HG03060 (cell line): Measurements from ENCODE around the gene CAMTA1.
"Not testable (repeated sequence)": the region's sequence is repeated elsewhere in the genome, so short reads cannot be mapped to it uniquely, and the experiment has no call there.

Experiments used
- ATAC-seq: cut with Tn5 transposase; IDR thresholded peaks from one replicate; pipeline ENCODE4 v1.9.1; 2021; ENCODE audit warnings: low read depth, moderate number of reproducible peaks; ENCODE audit not compliant: unreplicated experiment

The CAMTA1 gene

DNA sequence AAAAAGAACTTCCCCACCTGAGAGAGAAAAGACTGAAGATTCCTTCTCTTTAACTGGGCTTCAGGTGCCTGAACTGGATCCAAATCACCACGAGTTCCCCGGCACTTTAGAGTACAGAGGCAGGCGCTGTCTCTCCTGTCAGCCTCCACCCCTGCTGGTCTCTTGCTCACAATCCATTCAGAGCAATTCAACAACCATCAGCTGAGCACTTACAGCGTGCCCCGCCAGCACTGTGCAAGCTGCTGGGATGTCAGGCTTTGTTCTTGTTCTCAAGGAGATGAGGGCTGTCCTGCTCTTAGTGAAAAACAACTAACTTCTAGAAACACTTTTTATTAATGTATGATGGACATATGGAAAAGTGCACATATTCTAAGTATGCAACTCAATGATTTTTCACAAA, 917.1 kb downstream of the CAMTA1 start:
- no peak for ATAC-seq

DNA sequence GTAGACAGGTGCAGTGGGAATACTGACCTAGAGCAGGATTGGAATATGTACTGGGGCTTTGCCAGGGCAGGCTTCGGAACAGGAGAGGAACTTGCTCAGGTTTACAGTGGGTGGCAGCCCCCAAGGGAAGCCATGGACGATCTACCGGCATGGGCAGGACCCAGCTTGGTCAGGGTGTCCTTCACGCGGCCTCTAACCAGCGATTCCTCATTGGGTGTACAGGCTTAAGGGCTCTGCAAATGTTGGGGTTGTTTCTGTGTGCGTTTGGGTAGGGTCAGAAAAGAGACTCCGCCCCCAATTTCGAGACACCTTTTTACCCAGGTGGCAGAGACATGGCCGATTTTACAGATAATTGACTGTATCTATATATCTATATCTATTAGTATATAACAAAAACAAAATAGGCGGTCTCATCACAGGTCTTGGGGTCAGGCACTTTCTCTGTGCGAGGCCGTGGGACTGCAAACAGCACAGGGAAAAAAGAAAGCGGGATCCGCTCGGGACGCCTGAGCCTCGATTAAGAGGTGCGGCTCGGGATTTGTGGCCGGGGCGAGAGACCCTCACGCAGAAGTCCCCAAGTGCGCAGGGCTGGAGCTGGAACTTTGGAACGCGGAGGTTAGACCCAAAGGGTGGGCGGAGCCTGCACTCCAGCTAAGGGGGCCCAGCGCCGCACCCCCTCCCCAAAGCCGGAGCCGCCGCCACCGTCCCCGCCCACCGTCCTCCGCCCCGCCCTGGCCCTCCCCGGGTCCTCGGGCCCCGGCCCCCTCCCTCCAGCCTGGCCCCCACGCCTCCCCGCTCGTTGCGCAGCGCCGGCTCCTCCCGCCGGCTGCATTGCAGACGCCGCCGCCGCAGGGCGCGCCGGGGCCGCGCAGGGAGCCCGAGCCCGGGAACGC, 918.3 kb downstream of the CAMTA1 start:
- no peak for ATAC-seq

DNA sequence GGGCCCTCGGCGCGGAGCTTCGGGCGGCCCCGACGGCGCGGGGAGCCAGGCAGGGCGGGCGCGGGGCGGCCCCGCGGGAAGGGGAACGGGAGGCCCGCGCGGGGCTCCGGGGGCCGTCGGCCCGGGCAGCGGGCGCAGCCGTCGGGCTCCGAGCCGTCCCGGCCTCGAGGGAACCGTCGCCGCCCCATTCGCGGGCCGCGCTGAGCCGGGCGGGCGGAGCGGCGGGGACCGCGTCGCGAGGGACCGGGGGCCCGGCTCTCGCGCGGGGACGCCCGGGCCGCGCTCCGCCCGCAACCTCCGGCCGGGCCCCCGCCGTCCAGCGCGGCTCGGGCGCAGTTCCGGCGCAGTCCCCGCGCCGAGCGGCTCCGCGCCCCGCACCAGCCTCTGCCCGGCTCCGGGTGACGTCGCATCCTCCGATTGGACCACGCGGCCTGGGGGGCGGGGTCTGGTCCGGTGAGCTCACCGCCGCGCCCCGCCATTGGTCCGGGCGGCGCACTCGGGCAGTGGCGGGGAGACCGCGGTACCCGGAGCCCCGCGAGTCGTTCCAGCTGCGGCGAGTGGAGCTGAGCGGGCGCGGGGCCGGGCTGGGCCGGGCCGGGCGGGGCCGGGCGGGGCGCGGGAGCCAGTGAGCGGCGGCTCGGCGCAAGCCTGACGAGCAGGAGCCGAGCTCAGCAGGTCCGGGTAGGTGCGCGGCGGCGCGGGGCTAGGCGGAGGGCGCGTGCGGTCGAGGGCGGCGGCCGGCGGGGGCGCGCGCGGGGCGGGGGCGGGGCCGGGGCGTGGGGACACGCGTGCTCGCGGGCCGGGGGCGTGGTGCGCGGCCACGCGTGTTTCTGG, 919.2 kb downstream of the CAMTA1 start:
- ATAC-seq = no peak

DNA sequence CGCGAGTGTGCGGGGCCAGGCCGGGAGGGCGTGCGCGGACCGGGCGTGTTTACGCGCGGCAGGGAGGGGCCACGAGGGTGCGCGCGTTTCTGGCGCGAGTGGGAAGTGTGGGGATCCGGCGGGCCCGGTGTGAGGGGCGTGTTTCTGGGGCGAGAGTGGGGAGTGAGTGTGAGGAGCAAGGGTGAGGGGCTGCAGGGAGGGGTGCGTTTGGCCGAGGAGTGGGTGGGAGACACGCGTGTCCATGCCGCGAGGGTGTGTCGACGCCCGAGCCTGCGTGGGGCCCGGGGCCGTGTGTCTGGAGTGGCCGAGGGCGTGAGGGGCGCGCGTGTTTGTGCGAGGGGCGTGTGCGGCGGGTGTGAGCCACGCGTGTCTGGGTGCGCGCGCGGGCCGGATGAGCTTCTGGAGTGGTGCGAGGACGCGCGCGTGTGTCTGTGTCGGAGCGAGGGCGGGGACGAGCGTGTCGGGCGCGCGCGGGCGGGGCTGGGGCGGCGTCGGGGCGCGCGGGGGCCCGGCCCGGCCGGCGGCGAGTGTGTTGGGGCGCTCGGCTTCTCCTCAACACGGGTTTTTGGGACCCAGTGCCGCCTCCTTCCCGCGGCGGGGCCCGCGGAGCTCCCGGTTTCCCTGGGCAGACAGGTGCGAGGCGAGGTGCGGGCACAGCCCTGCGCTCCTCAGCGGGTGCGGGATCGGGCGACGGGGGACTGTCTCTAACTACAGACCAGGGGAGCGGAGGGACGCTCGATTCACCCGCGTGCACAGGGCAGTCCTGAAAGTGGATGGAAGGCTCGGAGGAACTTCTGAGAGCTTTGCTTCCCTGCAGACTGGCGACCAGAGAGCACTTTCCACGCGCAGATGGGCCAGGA, 920.0 kb downstream of the CAMTA1 start:
- no peak for ATAC-seq

DNA sequence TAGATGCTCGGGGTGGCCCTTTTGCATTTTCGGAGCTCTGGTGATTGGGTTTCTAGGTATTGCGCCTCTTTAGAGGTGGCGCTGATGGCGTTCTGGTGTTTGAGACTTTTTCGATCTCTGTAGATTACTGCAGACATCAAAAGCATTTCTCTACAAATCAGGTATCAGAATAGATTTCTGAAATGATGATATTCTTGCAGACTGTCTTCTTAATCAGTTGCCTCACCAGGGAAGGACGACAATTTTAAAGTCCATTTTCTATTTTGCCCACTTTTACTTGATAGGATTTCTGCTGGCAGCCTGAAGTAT, 920.6 kb downstream of the CAMTA1 start:
- no peak for ATAC-seq

DNA sequence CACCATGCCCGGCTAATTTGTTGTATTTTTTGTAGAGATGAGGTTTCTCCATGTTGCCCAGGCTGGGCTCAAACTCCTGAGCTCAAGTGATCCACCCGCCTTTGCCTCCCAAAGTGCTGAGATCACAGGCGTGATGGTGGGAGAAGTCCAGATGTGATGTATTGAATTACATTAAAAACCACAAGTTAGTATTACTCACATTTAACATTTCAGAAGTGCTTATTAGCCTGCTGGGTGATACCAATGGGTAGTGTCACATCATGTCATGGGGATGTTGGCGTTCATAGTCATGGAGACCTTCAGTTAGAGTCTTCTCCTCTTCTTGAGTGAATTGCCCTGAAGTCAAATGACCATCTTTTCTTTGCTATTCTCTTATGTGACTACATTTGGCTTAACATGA, 922.3 kb downstream of the CAMTA1 start:
- no peak for ATAC-seq

DNA sequence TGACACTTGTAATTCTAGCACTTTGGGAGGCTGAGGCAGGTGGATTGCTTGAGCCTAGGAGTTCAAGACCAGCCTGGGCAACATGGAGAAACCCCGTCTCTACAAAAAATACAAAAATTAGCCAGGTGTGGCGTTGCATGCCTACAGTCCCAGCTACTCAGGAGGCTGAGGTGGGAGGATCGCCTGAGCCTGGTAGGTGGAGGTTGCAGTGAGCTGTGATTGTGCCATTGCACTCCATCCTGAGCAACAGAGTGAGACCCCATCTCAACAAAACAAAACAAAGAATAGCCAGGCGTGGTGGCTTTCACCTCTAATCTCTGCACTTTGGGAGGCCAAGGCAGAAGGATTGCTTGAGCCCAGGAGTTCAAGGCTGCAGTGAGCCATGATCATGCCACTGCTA, 922.8 kb downstream of the CAMTA1 start:
- ATAC-seq = not testable (repeated sequence)

DNA sequence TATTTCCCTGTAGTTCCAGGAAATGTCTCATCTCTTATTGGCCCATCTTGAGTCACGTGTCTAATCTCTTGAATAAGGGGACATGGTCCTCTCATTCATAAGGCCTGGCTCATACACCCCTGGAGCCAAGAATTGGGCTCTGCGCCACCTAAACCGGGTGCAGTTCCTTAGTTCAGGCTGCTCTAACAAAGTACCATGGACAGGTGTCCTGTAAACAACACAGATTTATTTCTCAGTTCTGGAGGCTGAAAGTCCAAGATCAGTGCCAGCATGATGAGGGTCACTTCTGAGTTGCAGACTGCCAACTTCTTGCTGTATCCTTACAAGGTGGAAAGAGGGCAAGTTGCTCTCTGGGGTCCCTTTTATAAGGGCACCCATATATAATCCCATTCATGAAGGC, 925.6 kb downstream of the CAMTA1 start:
- no peak for ATAC-seq

DNA sequence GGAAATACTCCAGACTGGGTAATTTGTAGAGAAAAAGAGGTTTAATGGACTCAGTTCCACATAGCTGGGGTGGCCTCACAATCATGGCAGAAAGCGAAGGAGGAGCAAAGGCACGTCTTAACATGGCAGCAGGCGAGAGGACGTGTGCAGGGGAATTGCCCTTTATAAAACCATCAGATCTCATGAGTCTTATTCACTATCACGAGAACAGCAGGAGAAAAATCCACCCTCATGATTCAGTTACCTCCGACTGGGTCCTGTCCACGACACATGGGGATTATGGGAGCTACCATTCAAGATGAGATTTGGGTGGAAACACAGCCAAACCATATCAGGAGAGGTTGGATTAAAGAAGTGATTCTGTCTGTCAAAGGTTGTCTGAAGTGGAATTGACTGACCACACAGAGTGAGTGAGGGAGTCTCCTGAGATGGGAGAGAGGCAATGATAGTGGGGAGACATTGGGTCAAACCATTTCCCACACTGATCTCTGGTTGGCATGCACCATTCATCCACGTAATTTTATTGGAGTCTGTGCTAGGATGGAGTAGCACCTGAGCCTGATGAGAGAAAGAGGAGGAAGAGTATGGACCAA, 927.6 kb downstream of the CAMTA1 start:
- ATAC-seq = no peak

DNA sequence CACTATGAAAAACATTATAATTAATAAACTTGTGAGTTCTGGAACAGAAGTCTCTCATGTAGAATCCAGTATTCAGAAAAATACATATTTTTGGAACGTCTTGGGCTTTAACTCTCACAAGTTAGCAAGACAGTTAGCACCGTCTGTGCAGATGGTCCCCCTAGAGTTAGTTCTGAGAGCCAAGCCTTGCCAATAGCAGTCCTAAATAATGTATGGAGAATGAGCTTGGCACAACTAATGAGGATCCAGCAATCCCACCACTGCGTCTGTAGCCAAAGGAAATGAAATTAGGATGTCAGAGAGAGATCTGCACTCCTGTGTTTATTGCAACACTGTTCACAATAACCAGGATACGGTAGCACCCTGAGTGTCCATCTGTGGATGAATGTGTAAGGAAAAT, 931.3 kb downstream of the CAMTA1 start:
- no peak for ATAC-seq

DNA sequence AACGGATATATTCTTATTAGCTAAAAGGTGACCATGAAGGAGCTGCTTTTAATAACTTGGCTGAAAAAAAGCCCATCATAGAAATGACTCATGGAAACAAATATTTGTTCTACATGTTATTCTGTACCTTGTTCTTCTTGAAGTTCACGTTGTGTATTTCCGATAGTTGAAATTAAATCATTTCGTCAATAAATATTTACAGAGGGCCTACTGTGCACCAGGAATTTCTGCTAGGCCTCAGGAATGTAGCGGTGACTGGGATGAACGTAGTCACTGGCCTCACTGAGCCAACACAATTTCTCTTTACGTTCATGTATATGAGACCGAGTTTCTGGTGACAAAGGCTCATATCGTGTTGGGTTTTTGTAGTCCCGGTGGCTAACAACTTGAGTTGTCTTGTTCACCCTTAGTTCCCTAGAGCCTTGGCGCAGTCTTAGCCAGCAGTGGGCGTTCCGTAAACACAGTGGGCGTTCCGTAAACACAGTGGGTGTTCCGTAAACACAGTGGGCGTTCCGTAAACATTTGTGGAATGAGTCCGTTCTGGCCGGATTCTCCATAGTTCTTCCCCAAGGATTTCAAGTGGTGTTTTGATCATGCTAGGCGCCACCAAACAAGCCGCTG, 932.6 kb downstream of the CAMTA1 start:
- no peak for ATAC-seq

DNA sequence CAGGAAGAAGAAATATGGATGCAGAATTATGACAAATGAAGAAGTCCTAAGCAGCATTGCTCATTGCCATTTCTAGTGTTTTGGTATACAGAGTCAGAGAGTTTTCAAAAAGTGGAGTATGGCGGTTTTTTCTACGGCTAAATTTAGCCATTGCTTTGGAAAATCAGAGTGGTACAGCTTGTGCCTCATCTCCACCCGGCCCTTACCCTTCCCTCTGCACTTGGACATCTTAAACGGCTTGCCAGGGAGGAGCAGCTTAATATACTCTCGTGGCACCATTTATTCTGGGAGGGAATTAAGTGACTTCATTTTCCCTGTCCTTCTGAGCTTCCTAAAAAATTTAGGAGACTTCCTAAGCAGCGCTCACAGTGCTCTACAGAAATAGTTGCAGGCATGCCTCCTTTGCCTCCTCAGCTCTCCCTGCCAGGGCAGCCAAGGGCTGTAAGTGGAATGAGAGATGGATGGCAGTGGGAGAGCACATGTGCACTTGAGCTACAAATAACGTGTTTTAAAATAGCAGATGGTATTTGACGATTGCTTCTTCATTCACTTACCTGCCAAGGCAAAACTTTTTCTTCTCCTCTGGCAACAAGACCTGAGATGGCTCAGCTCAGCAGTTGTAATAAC, 934.3 kb downstream of the CAMTA1 start:
- ATAC-seq = no peak

DNA sequence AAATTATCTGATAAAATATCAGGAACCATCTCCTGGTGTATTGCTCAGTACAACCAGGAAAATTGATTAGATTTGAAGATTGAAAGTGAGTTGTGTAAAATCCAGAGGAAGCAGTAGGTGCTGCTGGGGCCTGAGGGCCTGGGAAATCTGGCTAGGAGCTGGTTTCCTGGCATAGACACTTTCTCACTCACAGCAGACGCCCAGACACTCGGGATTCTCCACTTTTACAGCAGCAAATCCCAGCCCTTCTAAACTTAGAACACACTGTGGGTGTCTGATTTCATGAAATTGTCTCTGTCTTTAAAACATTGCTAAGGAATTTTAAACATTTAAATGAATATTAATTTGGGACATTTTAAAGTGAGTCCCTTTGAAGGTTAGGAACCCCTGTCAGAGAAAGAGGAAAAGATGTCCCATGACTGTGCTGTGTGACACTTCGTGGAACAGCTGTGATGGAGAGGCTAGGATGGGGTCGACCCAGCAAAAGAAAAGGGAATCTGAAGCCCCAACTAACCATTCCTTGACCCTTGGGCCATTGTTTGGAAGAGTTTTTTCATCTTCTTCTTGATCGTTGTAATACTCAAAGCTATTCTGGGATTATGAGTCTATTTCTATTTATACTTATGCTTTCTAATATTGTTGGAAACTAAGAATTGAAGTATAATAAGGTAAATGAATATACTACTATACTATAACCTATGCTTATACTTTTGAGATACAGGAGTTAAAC, 936.9 kb downstream of the CAMTA1 start:
- ATAC-seq = no peak

DNA sequence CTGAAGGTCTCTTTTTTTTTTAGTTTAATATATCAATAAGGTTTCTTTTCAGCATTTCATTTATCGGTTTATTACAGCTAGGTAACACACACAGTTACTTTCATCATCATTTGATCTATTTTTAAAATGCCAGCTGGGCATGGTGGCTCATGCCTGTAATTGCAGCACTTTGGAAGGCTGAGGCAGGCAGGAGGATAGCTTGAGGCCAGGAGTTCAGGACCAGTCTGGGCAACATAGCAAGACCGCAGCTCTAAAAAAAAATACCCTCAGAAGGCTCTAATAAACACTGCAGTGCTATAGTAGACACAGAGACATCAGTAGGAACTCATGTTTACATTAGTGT, 937.4 kb downstream of the CAMTA1 start:
- ATAC-seq = no peak

DNA sequence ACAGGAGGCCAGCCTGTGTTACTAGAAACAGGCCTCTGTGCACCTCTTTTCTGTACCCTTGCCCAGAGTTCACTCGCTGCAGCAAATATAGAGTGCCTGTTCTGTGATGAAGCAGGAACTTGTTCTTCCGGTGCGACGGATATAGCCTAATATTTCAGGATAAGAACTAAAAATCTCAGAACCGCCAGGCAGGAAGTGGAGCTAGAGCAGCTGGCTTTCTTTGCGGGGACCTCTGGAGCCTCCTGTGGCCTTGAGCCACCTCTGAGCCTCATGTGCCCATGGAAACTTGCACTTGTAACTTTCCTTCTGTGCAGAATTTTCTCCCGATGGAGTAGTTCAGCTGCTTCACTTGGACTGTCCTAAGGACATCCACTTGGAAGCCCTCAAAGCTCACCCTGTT, 941.4 kb downstream of the CAMTA1 start:
- no peak for ATAC-seq

DNA sequence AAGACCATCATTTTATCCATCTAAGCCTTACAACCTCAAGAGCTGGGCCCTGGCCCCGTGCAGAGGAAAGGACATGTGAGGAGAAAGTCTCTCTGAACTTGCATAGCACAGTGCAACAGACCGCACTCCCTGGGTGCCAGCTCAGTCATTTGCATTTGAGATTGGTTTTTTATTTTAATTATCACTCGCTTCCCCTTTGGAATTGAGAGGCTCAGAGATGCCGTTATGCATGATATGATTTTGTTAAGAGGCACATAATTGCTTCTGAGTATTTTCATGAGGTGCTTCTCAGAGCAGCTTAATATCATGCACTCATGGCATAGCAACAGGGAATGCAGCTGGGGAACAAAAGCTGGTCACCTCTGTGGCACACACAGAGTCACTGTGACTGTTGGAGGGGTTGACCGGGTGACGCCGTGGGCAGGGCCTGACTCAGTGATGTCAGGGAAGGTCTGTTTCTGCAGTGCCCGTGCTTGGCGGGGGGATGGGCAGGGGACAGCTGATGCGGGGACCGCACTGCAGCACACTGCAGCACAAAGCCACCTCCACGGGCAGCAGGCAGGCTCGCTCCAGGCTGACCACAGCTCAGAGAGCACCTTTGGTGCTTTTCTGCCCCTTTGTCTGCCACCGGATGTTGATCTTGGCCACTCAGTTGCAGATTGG, 942.7 kb downstream of the CAMTA1 start:
- no peak for ATAC-seq

DNA sequence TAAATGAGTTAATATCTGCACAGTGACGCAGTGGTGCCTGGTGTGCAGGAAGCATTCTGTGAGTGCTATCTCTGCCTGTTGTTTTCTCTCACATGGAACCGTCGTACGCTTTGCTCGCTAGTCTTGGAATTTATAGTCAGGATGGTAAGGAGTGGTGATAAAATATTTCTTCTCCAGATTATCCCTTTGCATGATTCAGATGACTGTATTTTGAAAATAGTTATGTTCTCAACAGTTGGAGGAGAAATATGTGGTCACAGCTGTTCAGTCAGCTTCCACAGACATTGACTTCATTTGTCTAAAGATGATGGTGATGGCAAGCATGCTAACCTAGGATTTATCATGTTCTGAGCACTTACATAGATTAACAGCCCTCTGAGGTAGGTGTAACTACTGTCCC, 944.5 kb downstream of the CAMTA1 start:
- no peak for ATAC-seq

DNA sequence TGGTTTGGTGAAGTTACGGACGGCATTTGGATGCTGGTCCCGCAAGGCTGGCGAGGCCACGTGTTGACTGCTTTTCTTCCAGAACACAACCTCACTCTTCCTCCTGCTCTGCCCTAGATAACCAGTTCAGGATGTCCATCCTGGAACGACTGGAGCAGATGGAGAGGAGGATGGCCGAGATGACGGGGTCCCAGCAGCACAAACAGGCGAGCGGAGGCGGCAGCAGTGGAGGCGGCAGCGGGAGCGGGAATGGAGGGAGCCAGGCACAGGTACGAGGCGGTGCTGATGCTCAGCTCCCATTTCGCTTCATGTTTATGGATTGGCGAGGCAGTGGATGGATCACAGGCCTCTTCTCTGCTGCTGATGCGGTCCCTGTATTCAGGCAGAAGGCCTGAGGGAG, 947.1 kb downstream of the CAMTA1 start:
- ATAC-seq = no peak

DNA sequence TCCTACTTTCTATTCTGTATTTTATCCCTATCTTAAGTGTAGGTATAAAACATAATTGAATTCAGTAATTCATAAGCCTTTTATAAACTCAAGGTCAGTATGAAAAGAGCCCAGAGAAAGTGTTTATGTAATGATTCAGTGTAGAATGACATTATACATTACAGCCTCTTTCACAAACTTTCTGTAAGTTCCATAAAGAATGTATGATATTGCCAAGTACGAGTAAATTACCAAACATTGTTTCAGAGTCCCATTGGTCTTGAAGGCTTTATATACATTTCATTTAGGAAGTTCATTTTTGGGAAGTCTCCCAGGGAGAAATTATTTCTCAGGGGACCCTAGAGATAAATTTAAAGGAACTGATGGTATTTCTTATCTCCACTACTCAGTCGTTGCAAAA, 948.0 kb downstream of the CAMTA1 start:
- no peak for ATAC-seq
